Measurements from ENCODE around the gene KCTD13. TPM values are rescaled to one million over a fixed set of nuclear protein-coding genes. Genes with fewer than 3 reads are reported as not detected.

The KCTD13 gene
- total RNA-seq, 1 experiment from 2014 or later, result 40.7 TPM

- Histone ChIP-seq H3K27me3 (ENCODE audit: insufficient read depth, low read length) (no peaks in the 10 kb centered on the region), H3K4me3 (replicated peaks in 1 of 2; ENCODE audit: low read depth in 1 of 2, low read length in 2 of 2) (no peak overlapping the region), H3K27ac (ENCODE audit: low read depth, low read length) (no peak overlapping the region), H4K20me1 (ENCODE audit: insufficient read depth) (no peaks in the 10 kb centered on the region), H3K36me3 (ENCODE audit: control insufficient read depth in 1 of 2, insufficient read depth in 2 of 2, low read length in 2 of 2) (no peaks in the 10 kb centered on the region), H3K9ac (ENCODE audit: low read length) (no peak overlapping the region), H3K79me2 (ENCODE audit: insufficient read depth, low read length) (no peaks in the 10 kb centered on the region), H2AFZ (ENCODE audit: low read depth, low read length, poor library complexity, severe bottlenecking) (no peak overlapping the region), H3K9me3 (ENCODE audit: control insufficient read depth in 1 of 2, insufficient read depth in 1 of 2, low read depth in 1 of 2, low read length in 2 of 2) (no peaks in the 10 kb centered on the region), H3K4me2 (ENCODE audit: low read length) (no peak overlapping the region), H3K9me2 (ENCODE audit: insufficient read depth) (no peaks in the 10 kb centered on the region), H3K4me1 (ENCODE audit: control insufficient read depth in 1 of 2, insufficient read depth in 2 of 2, low read length in 2 of 2) (0 out of 4 replicates have a peak, but pooled peaks cover 0 to 4% of the 10 kb centered on the region in 2 experiments)
- intact Hi-C loops (cut with micrococcal nuclease), result no loop called here
- no peak for TF ChIP-seq EZH2phosphoT487 (IDR thresholded peaks at IDR 0.05; ENCODE audit: borderline replicate concordance)
- TF ChIP-seq SIN3A (IDR thresholded peaks at IDR 0.05; ENCODE audit: low read depth), result no peak
- TF ChIP-seq CTCF (IDR thresholded peaks at IDR 0.05 in 2 of 3, conservative IDR thresholded peaks at IDR 0.05 in 1 of 3; ENCODE audit: borderline replicate concordance in 1 of 3, insufficient read depth in 1 of 3, low read depth in 2 of 3, low read length in 2 of 3), result no peak
- TF ChIP-seq FOSL1 (IDR thresholded peaks at IDR 0.05; ENCODE audit: low read depth), result no peak
- TF ChIP-seq EZH2 (IDR thresholded peaks at IDR 0.05), result no peak
- TF ChIP-seq TCF7L2 (IDR thresholded peaks at IDR 0.05; ENCODE audit: borderline replicate concordance, extremely low read depth, insufficient read depth, insufficient read length), result no peak
- TF ChIP-seq RAD21 (IDR thresholded peaks at IDR 0.05; ENCODE audit: low read depth), result no peak
- TF ChIP-seq, protein P1, sequence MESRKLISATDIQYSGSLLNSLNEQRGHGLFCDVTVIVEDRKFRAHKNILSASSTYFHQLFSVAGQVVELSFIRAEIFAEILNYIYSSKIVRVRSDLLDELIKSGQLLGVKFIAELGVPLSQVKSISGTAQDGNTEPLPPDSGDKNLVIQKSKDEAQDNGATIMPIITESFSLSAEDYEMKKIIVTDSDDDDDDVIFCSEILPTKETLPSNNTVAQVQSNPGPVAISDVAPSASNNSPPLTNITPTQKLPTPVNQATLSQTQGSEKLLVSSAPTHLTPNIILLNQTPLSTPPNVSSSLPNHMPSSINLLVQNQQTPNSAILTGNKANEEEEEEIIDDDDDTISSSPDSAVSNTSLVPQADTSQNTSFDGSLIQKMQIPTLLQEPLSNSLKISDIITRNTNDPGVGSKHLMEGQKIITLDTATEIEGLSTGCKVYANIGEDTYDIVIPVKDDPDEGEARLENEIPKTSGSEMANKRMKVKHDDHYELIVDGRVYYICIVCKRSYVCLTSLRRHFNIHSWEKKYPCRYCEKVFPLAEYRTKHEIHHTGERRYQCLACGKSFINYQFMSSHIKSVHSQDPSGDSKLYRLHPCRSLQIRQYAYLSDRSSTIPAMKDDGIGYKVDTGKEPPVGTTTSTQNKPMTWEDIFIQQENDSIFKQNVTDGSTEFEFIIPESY (IDR thresholded peaks at IDR 0.05; ENCODE audit: extremely low read depth, insufficient replicate concordance, low read length), result no peak
- TF ChIP-seq EGR1 (IDR thresholded peaks at IDR 0.05; ENCODE audit: low read depth), result no peak
- TF ChIP-seq POLR2AphosphoS5 (IDR thresholded peaks at IDR 0.05; ENCODE audit: low read depth, low read length), result no peak
- no peak for TF ChIP-seq SRF (IDR thresholded peaks at IDR 0.05; ENCODE audit: low read depth)
- TF ChIP-seq MAX (IDR thresholded peaks at IDR 0.05), result no peak
- no peak for TF ChIP-seq CEBPB (IDR thresholded peaks at IDR 0.05; ENCODE audit: low read depth)
- TF ChIP-seq, protein P2, sequence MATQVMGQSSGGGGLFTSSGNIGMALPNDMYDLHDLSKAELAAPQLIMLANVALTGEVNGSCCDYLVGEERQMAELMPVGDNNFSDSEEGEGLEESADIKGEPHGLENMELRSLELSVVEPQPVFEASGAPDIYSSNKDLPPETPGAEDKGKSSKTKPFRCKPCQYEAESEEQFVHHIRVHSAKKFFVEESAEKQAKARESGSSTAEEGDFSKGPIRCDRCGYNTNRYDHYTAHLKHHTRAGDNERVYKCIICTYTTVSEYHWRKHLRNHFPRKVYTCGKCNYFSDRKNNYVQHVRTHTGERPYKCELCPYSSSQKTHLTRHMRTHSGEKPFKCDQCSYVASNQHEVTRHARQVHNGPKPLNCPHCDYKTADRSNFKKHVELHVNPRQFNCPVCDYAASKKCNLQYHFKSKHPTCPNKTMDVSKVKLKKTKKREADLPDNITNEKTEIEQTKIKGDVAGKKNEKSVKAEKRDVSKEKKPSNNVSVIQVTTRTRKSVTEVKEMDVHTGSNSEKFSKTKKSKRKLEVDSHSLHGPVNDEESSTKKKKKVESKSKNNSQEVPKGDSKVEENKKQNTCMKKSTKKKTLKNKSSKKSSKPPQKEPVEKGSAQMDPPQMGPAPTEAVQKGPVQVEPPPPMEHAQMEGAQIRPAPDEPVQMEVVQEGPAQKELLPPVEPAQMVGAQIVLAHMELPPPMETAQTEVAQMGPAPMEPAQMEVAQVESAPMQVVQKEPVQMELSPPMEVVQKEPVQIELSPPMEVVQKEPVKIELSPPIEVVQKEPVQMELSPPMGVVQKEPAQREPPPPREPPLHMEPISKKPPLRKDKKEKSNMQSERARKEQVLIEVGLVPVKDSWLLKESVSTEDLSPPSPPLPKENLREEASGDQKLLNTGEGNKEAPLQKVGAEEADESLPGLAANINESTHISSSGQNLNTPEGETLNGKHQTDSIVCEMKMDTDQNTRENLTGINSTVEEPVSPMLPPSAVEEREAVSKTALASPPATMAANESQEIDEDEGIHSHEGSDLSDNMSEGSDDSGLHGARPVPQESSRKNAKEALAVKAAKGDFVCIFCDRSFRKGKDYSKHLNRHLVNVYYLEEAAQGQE (IDR thresholded peaks at IDR 0.05; ENCODE audit: low read depth), result no peak
- TF ChIP-seq ELF1 (IDR thresholded peaks at IDR 0.05; ENCODE audit: borderline replicate concordance, low read depth), result no peak
- TF ChIP-seq YY1 (IDR thresholded peaks at IDR 0.05; ENCODE audit: extremely low read depth, insufficient replicate concordance, low read depth, low read length), result no peak
- TF ChIP-seq JUND (IDR thresholded peaks at IDR 0.05), result no peak
- ChIA-PET RAD21 (ENCODE audit: low non-redundant PET in 1 of 2, low total read pairs in 2 of 2, uncharacterized antibody in 2 of 2, unreplicated experiment in 2 of 2) (interaction anchor here in 1 of 2 experiments (0.7 kb wide), 1 partner anchor 22 kb away, joined by 3 read pairs; the partner anchor contains the start of gene SEZ6L2), CTCF (no interaction called here), POLR2A (no interaction called here)
- peak; percentile 93 for ATAC-seq
- BruUV-seq (replicated peaks), result no TSS peak
- DNase-seq (ENCODE audit: low read depth, low spot score), result peak; percentile 66
These were observed 48.6 kb downstream of the KCTD13 start for GRCh38 chr16:29877266-29877961.

Data from HCT116 (cell line).